Gastrocnemius medialis (tissue), 4 donors: Measurements from ENCODE around the gene EGFR.

Source experiments
- POLR2A ChIP-seq, 2 donors: fragments of 450-650 bp; IDR thresholded peaks; one replicate each; pipeline ENCODE4 v1.6.1; 2017; ENCODE audit warnings: antibody characterized with exemption in 2 of 2, mild to moderate bottlenecking in 2 of 2, moderate library complexity in 2 of 2
- TF ChIP-seq, protein P1 (sequence below), 5 experiments: fragments of 450-650 bp in 3 of 5; fragments of 200-600 bp in 2 of 5; sonication (generic) in 2 of 5; IDR thresholded peaks in 4 of 5; conservative IDR thresholded peaks in 1 of 5; 1 replicate in 4 of 5; 2 replicates in 1 of 5; pipeline ENCODE4 v1.5.1; 2016 to 2019; ENCODE audit warnings: antibody characterized with exemption in 5 of 5, mild to moderate bottlenecking in 3 of 5, moderate library complexity in 3 of 5

- TF ChIP-seq POLR2A (IDR thresholded peaks at IDR 0.05), result no peak
- TF ChIP-seq, protein P1, sequence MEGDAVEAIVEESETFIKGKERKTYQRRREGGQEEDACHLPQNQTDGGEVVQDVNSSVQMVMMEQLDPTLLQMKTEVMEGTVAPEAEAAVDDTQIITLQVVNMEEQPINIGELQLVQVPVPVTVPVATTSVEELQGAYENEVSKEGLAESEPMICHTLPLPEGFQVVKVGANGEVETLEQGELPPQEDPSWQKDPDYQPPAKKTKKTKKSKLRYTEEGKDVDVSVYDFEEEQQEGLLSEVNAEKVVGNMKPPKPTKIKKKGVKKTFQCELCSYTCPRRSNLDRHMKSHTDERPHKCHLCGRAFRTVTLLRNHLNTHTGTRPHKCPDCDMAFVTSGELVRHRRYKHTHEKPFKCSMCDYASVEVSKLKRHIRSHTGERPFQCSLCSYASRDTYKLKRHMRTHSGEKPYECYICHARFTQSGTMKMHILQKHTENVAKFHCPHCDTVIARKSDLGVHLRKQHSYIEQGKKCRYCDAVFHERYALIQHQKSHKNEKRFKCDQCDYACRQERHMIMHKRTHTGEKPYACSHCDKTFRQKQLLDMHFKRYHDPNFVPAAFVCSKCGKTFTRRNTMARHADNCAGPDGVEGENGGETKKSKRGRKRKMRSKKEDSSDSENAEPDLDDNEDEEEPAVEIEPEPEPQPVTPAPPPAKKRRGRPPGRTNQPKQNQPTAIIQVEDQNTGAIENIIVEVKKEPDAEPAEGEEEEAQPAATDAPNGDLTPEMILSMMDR (IDR thresholded peaks at IDR 0.05 in 4 of 5, conservative IDR thresholded peaks at IDR 0.05 in 1 of 5), result no peak
Observed at GRCh38 chr7:55043691-55044370, 25.0 kb downstream of the EGFR start.
